ENCODE results near the gene GORAB.

GRCh38 chr1:170545476-170545875 lies 13.5 kb downstream of the GORAB start:
- TF ChIP-seq CTCF (IDR thresholded peaks at IDR 0.05) (no peak), POLR2A (IDR thresholded peaks at IDR 0.05) (no peak)

Data from esophagus squamous epithelium (tissue), 4 donors.